Mesenchymal stem cell (in vitro differentiated cells and primary cell): Measurements from ENCODE around the gene SH3RF2.
"Not testable (repeated sequence)": the region's sequence is repeated elsewhere in the genome, so short reads cannot be mapped to it uniquely, and the experiment has no call there.

Experiments used
- DNase-seq: peaks from one replicate; pipeline ENCODE4 v3.0.0-alpha.2; 2013
- H2AFZ ChIP-seq: one replicate; pipeline ENCODE4 v1.6.1; 2013; ENCODE audit warnings: low read depth, mild to moderate bottlenecking, control low read depth, inconsistent platforms, low read length, moderate library complexity
- H2AK5ac ChIP-seq: 2 replicates; pipeline ENCODE4 v1.6.1; 2013; ENCODE audit warnings: low read length, moderate library complexity, mild to moderate bottlenecking, inconsistent platforms; ENCODE audit not compliant: severe bottlenecking
- H2BK120ac ChIP-seq: one replicate; pipeline ENCODE4 v1.6.1; 2013; ENCODE audit warnings: low read depth, mild to moderate bottlenecking, inconsistent platforms, low read length, moderate library complexity
- H2BK12ac ChIP-seq, 2 experiments: one replicate each; pipeline ENCODE4 v1.6.1; 2013; ENCODE audit warnings: inconsistent platforms in 2 of 2, low read length in 2 of 2, mild to moderate bottlenecking in 2 of 2, moderate library complexity in 2 of 2, control low read depth in 1 of 2
- H2BK15ac ChIP-seq: one replicate; pipeline ENCODE4 v1.6.1; 2013; ENCODE audit warnings: mild to moderate bottlenecking, low read depth, inconsistent platforms; ENCODE audit not compliant: poor library complexity, severe bottlenecking
- H2BK5ac ChIP-seq: 2 replicates; pipeline ENCODE4 v1.6.1; 2013; ENCODE audit warnings: low read depth, mild to moderate bottlenecking, low read length, control low read depth, inconsistent platforms; ENCODE audit not compliant: poor library complexity, severe bottlenecking
- H3K14ac ChIP-seq, 2 experiments: one replicate each; pipeline ENCODE4 v1.6.1; 2013; ENCODE audit warnings: inconsistent platforms in 2 of 2, low read length in 2 of 2, control low read depth in 1 of 2, mild to moderate bottlenecking in 1 of 2, moderate library complexity in 1 of 2
- H3K18ac ChIP-seq, 2 experiments: one replicate each; pipeline ENCODE4 v1.6.1; 2013; ENCODE audit warnings: inconsistent platforms in 2 of 2, low read length in 2 of 2, control low read depth in 1 of 2, low read depth in 1 of 2, mild to moderate bottlenecking in 1 of 2
- H3K23ac ChIP-seq, 2 experiments: one replicate each; pipeline ENCODE4 v1.6.1; 2013; ENCODE audit warnings: inconsistent platforms in 2 of 2, low read length in 2 of 2, mild to moderate bottlenecking in 2 of 2, moderate library complexity in 2 of 2, control low read depth in 1 of 2
- H3K27ac ChIP-seq: 2 replicates; pipeline ENCODE4 v1.5.1; 2013; ENCODE audit warnings: mild to moderate bottlenecking, moderate library complexity, low read length, control low read depth, inconsistent platforms; ENCODE audit not compliant: poor library complexity, severe bottlenecking
- H3K27me3 ChIP-seq, 2 experiments: 2 replicates each; pipeline versions ENCODE4 v1.6.1 to v1.7.0; 2013; ENCODE audit warnings: low read length in 2 of 2, mild to moderate bottlenecking in 2 of 2, moderate library complexity in 2 of 2, control low read depth in 1 of 2, inconsistent platforms in 1 of 2; ENCODE audit not compliant: control insufficient read depth in 1 of 2, insufficient read depth in 1 of 2
- H3K36me3 ChIP-seq, 2 experiments: 2 replicates each; pipeline versions ENCODE4 v1.6.1 to v1.7.0; 2013; ENCODE audit warnings: low read length in 2 of 2, control low read depth in 1 of 2, inconsistent platforms in 1 of 2, low read depth in 1 of 2, mild to moderate bottlenecking in 1 of 2; ENCODE audit not compliant: insufficient read depth in 2 of 2, control insufficient read depth in 1 of 2
- H3K4ac ChIP-seq, 2 experiments: one replicate each; pipeline ENCODE4 v1.6.1; 2013; ENCODE audit warnings: inconsistent platforms in 2 of 2, low read length in 2 of 2, mild to moderate bottlenecking in 2 of 2, moderate library complexity in 2 of 2, control low read depth in 1 of 2, low read depth in 1 of 2
- H3K4me1 ChIP-seq: 2 replicates; pipeline ENCODE4 v1.6.1; 2013; ENCODE audit warnings: low read depth, low read length, control low read depth; ENCODE audit not compliant: control insufficient read depth, insufficient read depth
- H3K4me2 ChIP-seq: 2 replicates; pipeline ENCODE4 v1.6.1; 2013; ENCODE audit warnings: low read length, mild to moderate bottlenecking, inconsistent platforms; ENCODE audit not compliant: poor library complexity, severe bottlenecking
- H3K4me3 ChIP-seq, 2 experiments: 2 replicates each; pipeline versions ENCODE4 v1.5.1 to v1.7.0; 2013; ENCODE audit warnings: low read length in 2 of 2, mild to moderate bottlenecking in 2 of 2, control low read depth in 1 of 2, low read depth in 1 of 2; ENCODE audit not compliant: insufficient read depth in 1 of 2
- H3K79me1 ChIP-seq: replicated peaks from 2 replicates; pipeline ENCODE4 v1.6.1; 2013; ENCODE audit warnings: mild to moderate bottlenecking, control low read depth, low read length, inconsistent platforms; ENCODE audit not compliant: poor library complexity, severe bottlenecking
- H3K9ac ChIP-seq: 2 replicates; pipeline ENCODE4 v1.7.0; 2013; ENCODE audit warnings: mild to moderate bottlenecking, low read length, moderate library complexity
- H3K9me3 ChIP-seq: 2 replicates; pipeline ENCODE4 v1.7.0; 2013; ENCODE audit warnings: mild to moderate bottlenecking, low read length; ENCODE audit not compliant: control insufficient read depth
- H4K8ac ChIP-seq: one replicate; pipeline ENCODE4 v1.6.1; 2013; ENCODE audit warnings: inconsistent platforms, mild to moderate bottlenecking, low read length, moderate library complexity
- H4K91ac ChIP-seq: one replicate; pipeline ENCODE4 v1.6.1; 2013; ENCODE audit warnings: mild to moderate bottlenecking, low read length, inconsistent platforms
- WGBS: methylation state at CpG from one replicate; pipeline ENCODE4 v1.1.7; 2013; ENCODE audit warnings: mixed read lengths; 5-methylcytosine and 5-hydroxymethylcytosine counted together

Gene SH3RF2

DNA sequence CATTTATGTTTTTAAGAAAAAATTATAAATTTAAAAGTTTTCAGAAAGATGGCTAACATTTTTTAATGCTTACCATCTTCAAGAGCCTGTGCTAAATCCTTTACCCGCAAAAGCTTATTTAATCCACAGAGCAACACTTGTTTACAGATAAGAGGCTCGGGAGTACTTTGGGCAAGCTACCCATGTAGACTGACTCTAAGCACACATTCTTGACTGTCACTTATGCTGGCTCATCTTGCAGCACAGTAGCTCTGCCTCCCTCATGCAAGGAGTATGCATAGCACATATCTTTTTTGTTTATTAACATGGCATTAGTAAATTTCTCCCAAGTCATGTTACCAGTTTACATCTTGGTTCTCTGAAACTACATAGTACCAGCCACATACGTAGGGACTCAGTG is 14.7 kb downstream of the SH3RF2 start:
- H3K4me3 ChIP-seq, result no peak overlapping the region
- H2BK5ac ChIP-seq, result no peak overlapping the region
- no peak overlapping the region for H3K23ac ChIP-seq
- H3K4me1 ChIP-seq, result no peaks in the 10 kb centered on the region
- no peak overlapping the region for H4K91ac ChIP-seq
- no peaks in the 10 kb centered on the region for H3K9me3 ChIP-seq
- no peaks in the 10 kb centered on the region for H3K79me1 ChIP-seq
- H3K14ac ChIP-seq, result no peak overlapping the region
- no peak overlapping the region for H3K9ac ChIP-seq
- peak; percentile 54 for DNase-seq
- H2AFZ ChIP-seq, result no peak overlapping the region
- H2BK120ac ChIP-seq, result no peak overlapping the region
- no peak overlapping the region for H3K18ac ChIP-seq
- no peak overlapping the region for H3K4ac ChIP-seq
- peaks cover 0 to 6% of the 10 kb centered on the region in 2 experiments for H3K27me3 ChIP-seq
- H4K8ac ChIP-seq, result no peak overlapping the region
- H2BK15ac ChIP-seq, result no peak overlapping the region
- no peak overlapping the region for H3K27ac ChIP-seq
- H2AK5ac ChIP-seq, result no peak overlapping the region
- no peak overlapping the region for H3K4me2 ChIP-seq
- no peaks in the 10 kb centered on the region for H3K36me3 ChIP-seq
- no peak overlapping the region for H2BK12ac ChIP-seq
- WGBS, result 43% methylated on average over 3 of the region's 3 CpGs

DNA sequence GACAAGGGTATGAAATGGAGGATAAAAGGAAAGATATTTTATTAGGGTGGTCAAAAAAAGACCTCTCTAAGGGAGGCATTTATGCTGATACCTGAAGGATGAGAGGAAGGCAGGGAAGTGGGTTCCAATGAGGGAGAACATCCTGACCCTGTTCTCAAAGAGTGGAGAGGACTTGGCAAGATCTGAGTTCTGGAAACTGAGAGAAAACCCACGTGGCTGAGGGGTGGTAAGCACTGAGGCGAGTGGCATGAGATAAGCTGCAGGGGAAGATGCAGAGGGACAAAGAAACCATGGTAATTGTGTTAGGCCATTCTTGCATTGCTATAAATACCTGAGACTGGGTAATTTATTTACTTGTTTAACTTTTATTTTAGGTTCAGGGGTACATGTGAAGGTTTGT is 16.8 kb downstream of the SH3RF2 start:
- no peak overlapping the region for H3K27ac ChIP-seq
- no peaks in the 10 kb centered on the region for H3K79me1 ChIP-seq
- H2BK12ac ChIP-seq, result no peak overlapping the region
- H3K23ac ChIP-seq, result no peak overlapping the region
- no peak for DNase-seq
- H3K14ac ChIP-seq, result no peak overlapping the region
- H2AK5ac ChIP-seq, result no peak overlapping the region
- no peak overlapping the region for H2AFZ ChIP-seq
- H3K9ac ChIP-seq, result no peak overlapping the region
- H2BK120ac ChIP-seq, result no peak overlapping the region
- no peak overlapping the region for H2BK5ac ChIP-seq
- H3K18ac ChIP-seq, result no peak overlapping the region
- H4K8ac ChIP-seq, result no peak overlapping the region
- no peak overlapping the region for H3K4me3 ChIP-seq
- no peak overlapping the region for H3K4ac ChIP-seq
- no peaks in the 10 kb centered on the region for H3K4me1 ChIP-seq
- no peaks in the 10 kb centered on the region for H3K36me3 ChIP-seq
- no peaks in the 10 kb centered on the region for H3K9me3 ChIP-seq
- no peak overlapping the region for H2BK15ac ChIP-seq
- no peak overlapping the region for H4K91ac ChIP-seq
- WGBS, result 89% methylated on average over 2 of the region's 2 CpGs
- peaks cover 0 to 6% of the 10 kb centered on the region in 2 experiments for H3K27me3 ChIP-seq
- no peak overlapping the region for H3K4me2 ChIP-seq

DNA sequence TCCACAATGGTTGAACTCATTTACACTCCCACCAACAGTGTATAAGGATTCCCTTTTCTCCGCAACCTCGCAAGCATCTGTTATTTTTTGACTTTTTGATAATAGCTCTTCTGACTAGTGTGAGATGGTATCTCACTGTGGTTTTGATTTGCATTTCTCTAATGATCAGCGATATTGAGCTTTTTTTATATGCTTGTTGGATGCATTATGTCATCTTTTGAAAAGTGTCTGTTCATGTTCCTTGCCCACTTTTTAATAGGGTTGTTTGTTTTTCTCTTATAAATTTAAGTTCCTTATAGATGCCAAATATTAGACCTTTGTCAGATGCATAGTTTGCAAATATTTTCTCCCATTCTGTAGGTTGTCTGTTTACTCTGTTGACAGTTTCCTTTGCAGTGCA is 17.8 kb downstream of the SH3RF2 start:
- H2BK12ac ChIP-seq, H3K27me3 ChIP-seq, H2BK5ac ChIP-seq, H3K9me3 ChIP-seq, H2AFZ ChIP-seq, DNase-seq, H2BK15ac ChIP-seq, H3K18ac ChIP-seq, H3K27ac ChIP-seq, H3K4me1 ChIP-seq, H4K91ac ChIP-seq, H3K36me3 ChIP-seq, H3K4me3 ChIP-seq, H3K4me2 ChIP-seq, H3K23ac ChIP-seq, H2BK120ac ChIP-seq, H3K79me1 ChIP-seq, H2AK5ac ChIP-seq, H3K14ac ChIP-seq, H3K4ac ChIP-seq, H4K8ac ChIP-seq, H3K9ac ChIP-seq: not testable (repeated sequence)
- WGBS, result 100% methylated on average over 2 of the region's 3 CpGs

DNA sequence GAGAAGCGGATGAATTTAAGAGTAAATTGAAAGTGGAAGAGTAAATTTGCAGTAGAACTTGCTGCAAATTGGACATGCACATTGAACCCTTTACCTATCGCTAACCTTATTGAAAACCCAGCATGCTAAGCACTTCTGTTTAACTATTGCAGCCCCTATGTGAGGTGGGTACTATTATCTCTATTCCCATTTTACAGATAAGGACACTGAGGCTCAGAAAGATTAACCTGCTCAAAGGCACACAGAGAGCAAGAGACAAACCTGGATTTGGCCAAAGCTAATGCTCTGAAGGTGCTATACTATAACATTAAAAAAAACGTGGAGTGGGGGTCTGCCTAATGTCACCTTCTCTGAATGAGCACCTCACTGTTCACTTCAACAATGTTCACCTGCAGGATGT is 21.0 kb downstream of the SH3RF2 start:
- Histone ChIP-seq H3K79me1 (no peaks in the 10 kb centered on the region), H3K4me3 (no peak overlapping the region), H2BK120ac (no peak overlapping the region), H3K9me3 (no peaks in the 10 kb centered on the region), H3K27ac (no peak overlapping the region), H3K27me3 (no peaks in the 10 kb centered on the region), H4K8ac (no peak overlapping the region), H2AFZ (no peak overlapping the region), H3K14ac (no peak overlapping the region), H3K9ac (no peak overlapping the region), H2BK12ac (no peak overlapping the region), H3K18ac (no peak overlapping the region), H3K4ac (no peak overlapping the region), H2AK5ac (no peak overlapping the region), H3K4me1 (no peaks in the 10 kb centered on the region), H3K23ac (no peak overlapping the region), H3K36me3 (no peaks in the 10 kb centered on the region), H2BK15ac (no peak overlapping the region), H4K91ac (no peak overlapping the region), H2BK5ac (no peak overlapping the region), H3K4me2 (no peak overlapping the region)
- WGBS, result 89% methylated on average over 3 of the region's 3 CpGs
- no peak for DNase-seq
